Fibroblast of peridontal ligament (primary cell): ENCODE data around the gene CACNA1G.

Experiments used
- DNase-seq: peaks from one replicate; pipeline ENCODE4 v3.0.0-alpha.2; 2010; ENCODE audit errors: extremely low read depth

Gene CACNA1G

GRCh38 chr17:50533720-50534148, 26.8 kb upstream of the CACNA1G start:
- DNase-seq, result peak; percentile 59

- no peak for DNase-seq
Observed at GRCh38 chr17:50534222-50534978, 26.1 kb upstream of the CACNA1G start.

GRCh38 chr17:50534979-50535326, 25.6 kb upstream of the CACNA1G start:
- no peak for DNase-seq

GRCh38 chr17:50535407-50535806, 25.1 kb upstream of the CACNA1G start:
- no peak for DNase-seq

GRCh38 chr17:50536683-50537646, 23.6 kb upstream of the CACNA1G start:
- DNase-seq, result no peak

- DNase-seq, result no peak
Observed at GRCh38 chr17:50537721-50538548, 22.6 kb upstream of the CACNA1G start.

- no peak for DNase-seq
Observed at GRCh38 chr17:50538549-50539410, 21.7 kb upstream of the CACNA1G start.

- no peak for DNase-seq
Observed at GRCh38 chr17:50539762-50540559, 20.6 kb upstream of the CACNA1G start.

- DNase-seq, result no peak
Observed at GRCh38 chr17:50540560-50541401, 19.7 kb upstream of the CACNA1G start.

- no peak for DNase-seq
Observed at GRCh38 chr17:50541402-50541715, 19.2 kb upstream of the CACNA1G start.

- DNase-seq, result peak; percentile 55
Observed at GRCh38 chr17:50541716-50542688, 18.5 kb upstream of the CACNA1G start.

- no peak for DNase-seq
Observed at GRCh38 chr17:50542795-50543774, 17.4 kb upstream of the CACNA1G start.

- DNase-seq, result no peak
Observed at GRCh38 chr17:50544516-50544915, 16.0 kb upstream of the CACNA1G start.

- no peak for DNase-seq
Observed at GRCh38 chr17:50545311-50545710, 15.2 kb upstream of the CACNA1G start.

GRCh38 chr17:50546701-50547034, 13.8 kb upstream of the CACNA1G start:
- no peak for DNase-seq

- DNase-seq, result peak; percentile 85
Observed at GRCh38 chr17:50547035-50547735, 13.3 kb upstream of the CACNA1G start, which contains the start of gene SPATA20. Gene SPATA20, plus strand, starts transcription at chr17:50547174. Its CDS starts 35 bp downstream, at chr17:50547209.
